GM19099 (cell line): Measurements from ENCODE around the gene RANGRF.

Experiments
- POLR2A ChIP-seq: IDR thresholded peaks from 3 replicates; pipeline ENCODE4 v1.6.1; 2011; ENCODE audit warnings: low read depth; ENCODE audit not compliant: insufficient read length; ENCODE audit errors: extremely low read depth

RANGRF gene

GRCh38 chr17:8266648-8267479 lies 21.6 kb upstream of the RANGRF start:
- TF ChIP-seq POLR2A, result no peak

- TF ChIP-seq POLR2A, result no peak
Measured at GRCh38 chr17:8267480-8268147, 20.9 kb upstream of the RANGRF start.

- TF ChIP-seq POLR2A, result no peak
Measured at GRCh38 chr17:8268550-8269298, 19.7 kb upstream of the RANGRF start.

GRCh38 chr17:8272421-8272820 lies 16.0 kb upstream of the RANGRF start:
- TF ChIP-seq POLR2A, result no peak

GRCh38 chr17:8273884-8274444 lies 14.5 kb upstream of the RANGRF start:
- TF ChIP-seq POLR2A, result no peak

GRCh38 chr17:8274816-8275215 lies 13.7 kb upstream of the RANGRF start:
- TF ChIP-seq POLR2A, result no peak

- TF ChIP-seq POLR2A, result no peak
Measured at GRCh38 chr17:8275421-8276290, 12.8 kb upstream of the RANGRF start.

- no peak for TF ChIP-seq POLR2A
Measured at GRCh38 chr17:8277317-8277716, 11.2 kb upstream of the RANGRF start.

- TF ChIP-seq POLR2A, result no peak
Measured at GRCh38 chr17:8282345-8282744, 6.1 kb upstream of the RANGRF start.

- TF ChIP-seq POLR2A, result no peak
Measured at GRCh38 chr17:8283356-8283755, 5.1 kb upstream of the RANGRF start.

- no peak for TF ChIP-seq POLR2A
Measured at GRCh38 chr17:8284126-8284525, 4.3 kb upstream of the RANGRF start.

- TF ChIP-seq POLR2A, result no peak
Measured at GRCh38 chr17:8285270-8286181, 2.9 kb upstream of the RANGRF start.

- no peak for TF ChIP-seq POLR2A
Measured at GRCh38 chr17:8287651-8288335, 677 bp upstream of the RANGRF start.
